H1 (cell line): ENCODE measurements around the gene ATM. TPM values are rescaled to one million over a fixed set of nuclear protein-coding genes. Genes with fewer than 3 reads are reported as not detected.

Experiments
- BCL11A ChIP-seq, 2 experiments: IDR thresholded peaks; one replicate each; pipeline ENCODE4 v1.6.1; 2011; ENCODE audit warnings: low read depth in 2 of 2, low read length in 2 of 2, mild to moderate bottlenecking in 2 of 2
- KDM5A ChIP-seq: fragments of 200-600 bp; IDR thresholded peaks from 2 replicates; pipeline ENCODE4 v1.7.1; 2012; ENCODE audit warnings: mild to moderate bottlenecking, low read length, inconsistent platforms, mixed read lengths
- TAF7 ChIP-seq: optimal IDR thresholded peaks from 2 replicates; pipeline ENCODE3; 2011; ENCODE audit warnings: low read depth, mild to moderate bottlenecking, inconsistent platforms, low read length, moderate library complexity, borderline replicate concordance
- YY1 ChIP-seq: IDR thresholded peaks from 2 replicates; pipeline ENCODE4 v1.6.1; 2011; ENCODE audit warnings: low read depth, mild to moderate bottlenecking, low read length
- polyA plus RNA-seq, 7 experiments: library from polyadenylated mRNA; depleted of rRNA in 3 of 7; stranded (reverse) in 5 of 7; unstranded in 2 of 7; fragments of >200 nt in 5 of 7; fragments of 200-250 nt in 2 of 7; gene quantifications; 1 replicate in 5 of 7; 2 replicates in 1 of 7; 4 replicates in 1 of 7; pipeline versions ENCODE4 v1.2.1 to v1.2.3, GENCODE V29; 2011 to 2013; ENCODE audit warnings: missing spikeins in 2 of 7, mixed read lengths in 2 of 7
- total RNA-seq: library from RNA; stranded (reverse); fragmentation: NEBNext Ultra II Directional; extraction: Animal tissue kit (Norgen Biotek cat#: 25700); gene quantifications from 2 replicates; pipeline ENCODE4 v1.2.1, GENCODE V29; 2021

ATM gene
- total and polyA plus RNA-seq, 2 of the 8 experiments (the other 6 are each of a cell fraction or from before 2014, with no cell fraction given) = 14.9 to 55.4 TPM

GRCh38 chr11:108213784-108214183 lies 9.1 kb upstream of the ATM start (continued):
- no peak for TF ChIP-seq KDM5A
- no peak for TF ChIP-seq TAF7
- TF ChIP-seq BCL11A (IDR thresholded peaks at IDR 0.05; ENCODE audit: low read depth in 2 of 2, low read length in 2 of 2) = no peak
- no peak for TF ChIP-seq YY1
